ENCODE data around the gene OTUD1. TPM values are rescaled to one million over a fixed set of nuclear protein-coding genes. Genes with fewer than 3 reads are reported as not detected.

The OTUD1 gene
- total and polyA plus RNA-seq, 2 donors (not counting 1 experiment from before 2014, with no cell fraction given), result 69.0 to 92.8 TPM

GRCh38 chr10:23437963-23438546 lies 820 bp upstream of the OTUD1 start:
- intact Hi-C loops (cut with micrococcal nuclease), result loop anchor here (5.0 to 10.0 kb wide), 4 partner anchors 93 to 1287 kb away; partner anchors contain the start of genes ARHGAP21, BMI1 and C10orf67
- Histone ChIP-seq H2AFZ (ENCODE audit: insufficient read depth, low read depth, low read length, poor library complexity, severe bottlenecking) (peak overlapping the region; percentile 86), H3K4me1 (ENCODE audit: control insufficient read depth in 2 of 2, insufficient read depth in 2 of 2, low read length in 2 of 2) (peaks cover 29 to 34% of the 10 kb centered on the region in 2 donors), H3K4me2 (replicated peaks; ENCODE audit: low read depth, low read length, poor library complexity, severe bottlenecking) (peak overlapping the region; percentile 91), H3K36me3 (replicated peaks in 1 of 2; ENCODE audit: control extremely low read depth in 1 of 2, control insufficient read depth in 1 of 2, extremely low read depth in 1 of 2, insufficient read depth in 2 of 2, low read length in 1 of 2) (peaks cover 3 to 4% of the 10 kb centered on the region in 2 experiments), H3K27ac (ENCODE audit: low read length in 2 of 2) (peak overlapping the region; percentile 83 to 86), H3K9ac (ENCODE audit: low read length) (peak overlapping the region; percentile 75), H4K20me1 (ENCODE audit: control insufficient read depth, insufficient read depth, low read length, poor library complexity, severe bottlenecking) (peaks cover 29% of the 10 kb centered on the region), H3K9me3 (ENCODE audit: control extremely low read depth in 1 of 3, control insufficient read depth in 2 of 3, insufficient read depth in 1 of 3, low read length in 2 of 3) (no peaks in the 10 kb centered on the region), H3K27me3 (replicated peaks in 1 of 4; ENCODE audit: control extremely low read depth in 1 of 4, control insufficient read depth in 3 of 4, insufficient read depth in 4 of 4, low read length in 3 of 4) (no peaks in the 10 kb centered on the region), H3K4me3 (ENCODE audit: control extremely low read depth in 1 of 5, extremely low read depth in 1 of 5, insufficient read depth in 1 of 5, low read depth in 2 of 5, low read length in 4 of 5) (peak overlapping the region; percentile 55 to 78 (median 64)), H3K79me2 (ENCODE audit: control insufficient read depth, insufficient read depth, low read length) (peaks cover 33% of the 10 kb centered on the region)
- no peak for DNase-seq
- no peak for ATAC-seq (ENCODE audit: low read depth)
- 91% methylated on average over 11 of the region's 20 CpGs for WGBS (ENCODE audit: insufficient coverage)
- no peaks in the 10 kb centered on the region for H3K9me3 Mint-ChIP-seq (ENCODE audit: insufficient read depth)
- H3K4me3 Mint-ChIP-seq, result peak overlapping the region; percentile 91
- CTCF ChIA-PET, result interaction anchor here (0.7 to 1.9 kb wide), 2 partner anchors 11 to 14 kb away, joined by 3 to 5 read pairs; no protein-coding TSS in a partner anchor
- peaks cover 53% of the 10 kb centered on the region for H3K4me1 Mint-ChIP-seq
- H3K27me3 Mint-ChIP-seq, result no peaks in the 10 kb centered on the region
- POLR2A ChIA-PET, result interaction anchor here (0.7 to 3.4 kb wide), 3 partner anchors 11 to 1435 kb away, joined by 3 to 24 read pairs (median 4); partner anchors contain the start of gene DNAJC1
- H3K27ac Mint-ChIP-seq, result peak overlapping the region; percentile 96
- TF ChIP-seq CTCF (IDR thresholded peaks at IDR 0.05), result no peak
- no peak for TF ChIP-seq EZH2 (IDR thresholded peaks at IDR 0.05; ENCODE audit: borderline replicate concordance, insufficient read depth, low read depth, low read length, poor library complexity, severe bottlenecking)

- CTCF ChIA-PET, result interaction anchor here (0.9 to 1.9 kb wide), 2 partner anchors 10 to 12 kb away, joined by 3 to 5 read pairs; no protein-coding TSS in a partner anchor
- POLR2A ChIA-PET, result interaction anchor here (1.0 to 3.4 kb wide), 2 partner anchors 9 to 1003 kb away, joined by 6 to 24 read pairs; no protein-coding TSS in a partner anchor
Observed at GRCh38 chr10:23439452-23439960, 631 bp downstream of the OTUD1 start.

More at GRCh38 chr10:23439452-23439960, 631 bp downstream of the OTUD1 start:
- Histone ChIP-seq H3K4me3 (ENCODE audit: control extremely low read depth in 1 of 5, extremely low read depth in 1 of 5, insufficient read depth in 1 of 5, low read depth in 2 of 5, low read length in 4 of 5) (peak overlapping the region; percentile 70 to 93 (median 87)), H3K27ac (ENCODE audit: low read length in 2 of 2) (peak overlapping the region; percentile 74 to 92), H3K4me2 (replicated peaks; ENCODE audit: low read depth, low read length, poor library complexity, severe bottlenecking) (peak overlapping the region; percentile 79), H2AFZ (ENCODE audit: insufficient read depth, low read depth, low read length, poor library complexity, severe bottlenecking) (peak overlapping the region; percentile 61), H3K27me3 (replicated peaks in 1 of 4; ENCODE audit: control extremely low read depth in 1 of 4, control insufficient read depth in 3 of 4, insufficient read depth in 4 of 4, low read length in 3 of 4) (no peaks in the 10 kb centered on the region), H3K4me1 (ENCODE audit: control insufficient read depth in 2 of 2, insufficient read depth in 2 of 2, low read length in 2 of 2) (peaks cover 33 to 44% of the 10 kb centered on the region in 2 donors), H3K9ac (ENCODE audit: low read length) (peak overlapping the region; percentile 92), H3K36me3 (replicated peaks in 1 of 2; ENCODE audit: control extremely low read depth in 1 of 2, control insufficient read depth in 1 of 2, extremely low read depth in 1 of 2, insufficient read depth in 2 of 2, low read length in 1 of 2) (peaks cover 4 to 8% of the 10 kb centered on the region in 2 experiments), H4K20me1 (ENCODE audit: control insufficient read depth, insufficient read depth, low read length, poor library complexity, severe bottlenecking) (peaks cover 41% of the 10 kb centered on the region), H3K9me3 (ENCODE audit: control extremely low read depth in 1 of 3, control insufficient read depth in 2 of 3, insufficient read depth in 1 of 3, low read length in 2 of 3) (no peaks in the 10 kb centered on the region), H3K79me2 (ENCODE audit: control insufficient read depth, insufficient read depth, low read length) (peaks cover 47% of the 10 kb centered on the region)
- intact Hi-C loops (cut with micrococcal nuclease), result loop anchor here (5.0 to 10.0 kb wide), 4 partner anchors 95 to 1285 kb away; partner anchors contain the start of genes ARHGAP21, BMI1 and C10orf67
- no peak for ATAC-seq (ENCODE audit: low read depth)
- peaks cover 50% of the 10 kb centered on the region for H3K4me1 Mint-ChIP-seq
- DNase-seq, result no peak
- H3K4me3 Mint-ChIP-seq, result peak overlapping the region; percentile 98
- H3K9me3 Mint-ChIP-seq (ENCODE audit: insufficient read depth), result no peaks in the 10 kb centered on the region
- TF ChIP-seq CTCF (IDR thresholded peaks at IDR 0.05), result no peak
- TF ChIP-seq EZH2 (IDR thresholded peaks at IDR 0.05; ENCODE audit: borderline replicate concordance, insufficient read depth, low read depth, low read length, poor library complexity, severe bottlenecking), result no peak
- H3K27ac Mint-ChIP-seq, result peak overlapping the region; percentile 83
- under 1% methylated on average over 80 of the region's 80 CpGs for WGBS (ENCODE audit: insufficient coverage)
- H3K27me3 Mint-ChIP-seq, result no peaks in the 10 kb centered on the region
